ENCODE measurements around the gene NFE2L2. TPM values are rescaled to one million over a fixed set of nuclear protein-coding genes. Genes with fewer than 3 reads are reported as not detected.
A peak's percentile ranks its signal among the peaks of the same experiment; 100 is the strongest.

NFE2L2 gene
- total and polyA plus RNA-seq, 9 of the 15 experiments (the other 6 are each of a cell fraction or from before 2014, with no cell fraction given): 29.3 to 120 (median 59.3) TPM

DNA sequence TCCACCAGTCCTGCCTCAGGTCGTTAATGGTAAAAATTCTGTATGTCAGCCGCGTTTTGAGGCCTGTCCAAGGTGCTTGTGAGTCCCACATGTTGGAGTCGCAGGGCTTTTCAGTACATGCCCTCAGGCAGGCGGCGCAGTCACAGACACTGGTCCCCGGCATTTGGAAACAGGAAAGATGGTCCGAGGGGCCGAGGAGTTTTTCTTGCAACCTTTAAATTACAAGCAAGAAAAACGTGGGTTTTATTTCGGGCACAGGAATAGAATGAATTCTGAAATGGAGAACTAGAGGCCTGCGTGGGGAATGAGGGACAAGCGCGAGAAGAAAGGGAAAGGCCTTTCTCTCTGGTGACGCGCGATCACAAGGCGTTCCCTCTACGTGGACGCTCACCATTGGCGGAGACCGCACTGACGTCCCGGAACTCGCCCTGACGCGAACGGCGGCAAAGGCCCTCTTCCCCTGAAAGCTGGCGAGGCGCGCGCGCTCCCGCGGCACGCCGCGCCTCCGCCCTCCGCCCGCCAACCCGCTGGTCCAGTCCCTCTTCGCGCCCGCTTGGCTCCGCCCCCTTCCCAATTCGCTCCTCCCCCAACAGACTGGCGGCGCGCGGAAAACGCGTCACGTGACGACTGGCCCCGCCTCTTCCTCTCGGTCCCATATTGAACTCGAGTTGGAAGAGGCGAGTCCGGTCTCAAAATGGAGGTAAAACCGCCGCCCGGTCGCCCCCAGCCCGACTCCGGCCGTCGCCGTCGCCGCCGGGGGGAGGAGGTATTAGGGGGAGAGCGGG is 52.2 kb downstream of the NFE2L2 start, which contains the start of gene HNRNPA3 (continued):
- TF ChIP-seq, protein P1, sequence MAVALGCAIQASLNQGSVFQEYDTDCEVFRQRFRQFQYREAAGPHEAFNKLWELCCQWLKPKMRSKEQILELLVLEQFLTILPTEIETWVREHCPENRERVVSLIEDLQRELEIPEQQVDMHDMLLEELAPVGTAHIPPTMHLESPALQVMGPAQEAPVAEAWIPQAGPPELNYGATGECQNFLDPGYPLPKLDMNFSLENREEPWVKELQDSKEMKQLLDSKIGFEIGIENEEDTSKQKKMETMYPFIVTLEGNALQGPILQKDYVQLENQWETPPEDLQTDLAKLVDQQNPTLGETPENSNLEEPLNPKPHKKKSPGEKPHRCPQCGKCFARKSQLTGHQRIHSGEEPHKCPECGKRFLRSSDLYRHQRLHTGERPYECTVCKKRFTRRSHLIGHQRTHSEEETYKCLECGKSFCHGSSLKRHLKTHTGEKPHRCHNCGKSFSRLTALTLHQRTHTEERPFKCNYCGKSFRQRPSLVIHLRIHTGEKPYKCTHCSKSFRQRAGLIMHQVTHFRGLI (CRISPR knock-in tag; IDR thresholded peaks at IDR 0.05): peak; percentile 37; the same call in 1 of the 2 replicates
- TF ChIP-seq, protein P2, sequence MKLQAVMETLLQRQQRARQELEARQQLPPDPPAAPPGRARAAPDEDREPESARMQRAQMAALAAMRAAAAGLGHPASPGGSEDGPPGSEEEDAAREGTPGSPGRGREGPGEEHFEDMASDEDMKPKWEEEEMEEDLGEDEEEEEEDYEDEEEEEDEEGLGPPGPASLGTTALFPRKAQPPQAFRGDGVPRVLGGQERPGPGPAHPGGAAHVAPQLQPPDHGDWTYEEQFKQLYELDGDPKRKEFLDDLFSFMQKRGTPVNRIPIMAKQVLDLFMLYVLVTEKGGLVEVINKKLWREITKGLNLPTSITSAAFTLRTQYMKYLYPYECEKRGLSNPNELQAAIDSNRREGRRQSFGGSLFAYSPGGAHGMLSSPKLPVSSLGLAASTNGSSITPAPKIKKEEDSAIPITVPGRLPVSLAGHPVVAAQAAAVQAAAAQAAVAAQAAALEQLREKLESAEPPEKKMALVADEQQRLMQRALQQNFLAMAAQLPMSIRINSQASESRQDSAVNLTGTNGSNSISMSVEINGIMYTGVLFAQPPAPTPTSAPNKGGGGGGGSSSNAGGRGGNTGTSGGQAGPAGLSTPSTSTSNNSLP (IDR thresholded peaks at IDR 0.05; ENCODE audit: borderline replicate concordance, low read depth, low read length): no peak
- TF ChIP-seq XRCC4 (IDR thresholded peaks at IDR 0.05; ENCODE audit: extremely low read depth, insufficient read depth, insufficient read length) (no peak), ZNF707 (CRISPR knock-in tag; conservative IDR thresholded peaks at IDR 0.05) (peak; percentile 54; the same call in 1 of the 2 replicates), ERF (CRISPR knock-in tag; IDR thresholded peaks at IDR 0.05) (0 out of 2 replicates have a peak, but pooled peaks have one; percentile 27), SMARCA4 (IDR thresholded peaks at IDR 0.05) (peak; percentile 72)
- TF ChIP-seq, protein P3, sequence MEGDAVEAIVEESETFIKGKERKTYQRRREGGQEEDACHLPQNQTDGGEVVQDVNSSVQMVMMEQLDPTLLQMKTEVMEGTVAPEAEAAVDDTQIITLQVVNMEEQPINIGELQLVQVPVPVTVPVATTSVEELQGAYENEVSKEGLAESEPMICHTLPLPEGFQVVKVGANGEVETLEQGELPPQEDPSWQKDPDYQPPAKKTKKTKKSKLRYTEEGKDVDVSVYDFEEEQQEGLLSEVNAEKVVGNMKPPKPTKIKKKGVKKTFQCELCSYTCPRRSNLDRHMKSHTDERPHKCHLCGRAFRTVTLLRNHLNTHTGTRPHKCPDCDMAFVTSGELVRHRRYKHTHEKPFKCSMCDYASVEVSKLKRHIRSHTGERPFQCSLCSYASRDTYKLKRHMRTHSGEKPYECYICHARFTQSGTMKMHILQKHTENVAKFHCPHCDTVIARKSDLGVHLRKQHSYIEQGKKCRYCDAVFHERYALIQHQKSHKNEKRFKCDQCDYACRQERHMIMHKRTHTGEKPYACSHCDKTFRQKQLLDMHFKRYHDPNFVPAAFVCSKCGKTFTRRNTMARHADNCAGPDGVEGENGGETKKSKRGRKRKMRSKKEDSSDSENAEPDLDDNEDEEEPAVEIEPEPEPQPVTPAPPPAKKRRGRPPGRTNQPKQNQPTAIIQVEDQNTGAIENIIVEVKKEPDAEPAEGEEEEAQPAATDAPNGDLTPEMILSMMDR (IDR thresholded peaks at IDR 0.05 in 2 of 3, conservative IDR thresholded peaks at IDR 0.05 in 1 of 3; ENCODE audit: insufficient read depth in 2 of 3, low read depth in 1 of 3, low read length in 3 of 3): peak in 2 of 3 experiments; percentile 27 to 47; a peak in 4 of 6 replicates

Measured in K562 (cell line).